HG03095 (cell line): Measurements from ENCODE around the gene ZC3H12C.

Experiments
- ATAC-seq: cut with Tn5 transposase; IDR thresholded peaks from one replicate; pipeline ENCODE4 v1.9.1; 2021; ENCODE audit warnings: moderate library complexity; ENCODE audit not compliant: unreplicated experiment

The ZC3H12C gene

DNA sequence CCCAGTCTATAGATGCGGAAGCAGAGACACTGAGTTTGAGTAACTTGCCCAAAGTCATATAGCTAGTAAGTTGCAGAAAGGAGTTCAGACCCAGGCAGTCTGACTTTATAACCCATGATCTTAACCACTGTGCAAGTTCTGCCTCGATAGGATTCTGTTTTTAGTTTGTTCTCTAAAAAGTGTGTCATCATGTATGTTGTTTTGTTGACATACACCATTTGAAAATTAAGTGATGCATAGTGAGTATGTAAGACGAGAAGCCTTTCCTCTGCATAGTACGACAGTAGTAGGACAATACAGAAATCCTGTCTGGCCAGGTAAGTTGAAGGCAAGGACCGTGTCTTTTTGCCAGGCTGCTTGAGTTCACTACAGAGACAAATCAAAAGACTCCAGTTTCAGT is 3.3 kb downstream of the ZC3H12C start:
- ATAC-seq, result no peak

- ATAC-seq, result no peak
Measured at GRCh38 chr11:110097459-110098012, 4.3 kb downstream of the ZC3H12C start.

DNA sequence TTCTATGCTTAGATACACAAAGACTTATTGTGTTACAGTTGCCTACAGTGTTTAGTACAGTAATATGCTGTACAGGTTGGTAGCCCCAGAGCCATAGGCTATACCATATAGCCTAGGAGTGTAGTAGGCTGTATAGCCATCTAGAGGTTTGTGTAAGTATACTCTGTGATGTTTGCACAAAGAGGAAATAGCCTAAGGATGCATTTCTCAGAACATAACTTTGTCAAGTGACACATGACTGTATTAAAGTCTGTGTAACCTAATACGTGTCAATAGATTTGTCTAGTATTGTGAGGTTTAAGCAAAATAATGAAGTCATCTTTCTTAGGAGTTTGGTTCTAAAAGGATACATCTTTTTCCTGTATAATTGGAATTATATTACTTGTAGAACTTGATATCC is 5.5 kb downstream of the ZC3H12C start:
- peak; percentile 55 for ATAC-seq

DNA sequence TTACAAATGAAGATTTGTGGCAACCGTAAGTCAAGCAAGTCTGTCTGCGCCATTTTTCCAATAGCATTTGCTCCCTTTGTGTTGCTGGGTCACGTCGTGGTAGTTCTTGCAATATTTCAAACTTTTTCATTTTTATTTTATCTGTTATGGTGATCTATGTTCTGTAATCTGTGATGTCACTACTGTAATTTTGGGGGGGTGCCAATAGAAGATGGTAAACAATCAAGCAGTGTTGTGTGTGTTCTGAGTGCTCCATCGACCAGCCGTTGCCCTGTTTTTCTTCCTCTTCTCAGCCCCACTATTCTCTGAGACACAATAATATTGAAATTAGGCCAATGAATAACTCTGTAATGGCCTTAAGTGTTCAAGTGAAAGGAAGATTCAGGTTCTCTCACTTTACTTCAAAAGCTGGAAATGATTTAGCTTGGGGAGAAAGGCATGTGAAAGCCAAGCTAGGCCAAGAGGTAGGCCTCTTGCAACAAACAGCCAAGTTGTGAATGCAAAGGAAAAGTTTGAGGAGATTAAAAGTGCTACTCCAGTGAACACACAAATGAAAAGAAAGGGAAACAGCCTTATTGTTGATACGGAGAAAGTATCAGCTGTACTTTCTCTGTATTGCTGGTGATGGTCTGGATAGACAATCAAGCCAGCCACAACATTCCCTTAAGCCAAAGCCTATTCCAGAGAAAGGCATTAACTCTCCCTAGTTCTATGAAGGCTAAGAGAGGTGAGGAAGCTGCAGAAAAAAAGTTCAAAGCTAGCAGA is 7.5 kb downstream of the ZC3H12C start:
- ATAC-seq, result no peak

GRCh38 chr11:110106713-110107274 is 13.6 kb downstream of the ZC3H12C start:
- no peak for ATAC-seq

DNA sequence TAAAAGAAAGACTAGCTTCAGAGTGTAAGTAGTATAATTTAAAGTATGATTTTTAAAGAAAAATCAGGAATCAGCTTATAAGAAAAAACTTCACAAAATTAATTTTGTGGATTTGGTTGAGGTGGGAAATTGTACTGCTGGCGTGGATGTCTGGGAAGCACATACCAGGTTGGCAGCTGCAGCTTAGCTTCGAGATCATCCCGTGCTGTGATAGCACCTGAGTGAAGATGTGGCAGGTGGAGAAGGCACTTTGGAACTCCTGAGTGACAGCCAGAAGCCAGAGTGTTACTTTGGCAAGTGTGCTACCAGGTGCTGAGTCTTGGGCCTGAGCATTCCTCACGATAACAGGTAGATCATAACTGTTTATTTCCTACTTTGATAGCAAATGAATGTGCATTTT is 17.7 kb downstream of the ZC3H12C start:
- no peak for ATAC-seq

DNA sequence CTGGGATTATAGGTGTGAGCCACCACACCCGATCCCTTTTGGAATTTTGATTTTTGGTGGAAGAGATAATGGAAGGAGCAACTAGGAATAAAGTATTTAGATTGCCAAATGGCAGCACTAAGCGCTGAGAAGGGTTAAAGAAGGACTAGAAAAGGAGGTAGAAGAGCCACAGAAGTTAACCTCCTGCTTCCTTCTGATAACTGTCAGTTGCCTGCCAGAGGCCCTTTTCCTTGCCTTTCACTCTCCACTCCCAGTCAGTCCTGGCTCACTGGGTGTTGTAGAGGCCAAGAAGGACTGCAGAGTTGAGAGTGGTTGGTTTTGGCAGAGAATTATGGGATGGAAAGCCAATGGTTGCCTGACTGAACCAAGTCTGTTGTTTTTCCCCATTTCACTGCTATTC is 19.3 kb downstream of the ZC3H12C start:
- no peak for ATAC-seq

DNA sequence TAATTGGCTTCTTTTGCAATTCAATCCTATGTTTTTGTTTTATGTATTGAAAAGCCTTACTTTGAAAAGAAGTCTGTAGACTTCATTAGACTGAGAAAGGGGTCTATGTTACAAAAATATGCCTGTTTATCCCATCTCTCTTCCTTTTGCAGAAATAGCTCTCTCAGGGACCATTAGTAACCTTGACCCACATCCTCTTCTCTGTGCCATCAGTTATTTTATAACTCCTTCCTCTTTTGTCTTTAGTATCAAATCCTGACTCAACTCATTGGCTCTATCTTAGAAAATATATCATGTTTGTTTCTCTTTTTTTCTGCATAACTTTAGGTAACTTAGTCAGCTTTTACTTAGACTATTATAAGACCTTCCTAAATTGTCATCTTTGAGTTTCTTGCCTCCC is 20.3 kb downstream of the ZC3H12C start:
- ATAC-seq, result no peak

DNA sequence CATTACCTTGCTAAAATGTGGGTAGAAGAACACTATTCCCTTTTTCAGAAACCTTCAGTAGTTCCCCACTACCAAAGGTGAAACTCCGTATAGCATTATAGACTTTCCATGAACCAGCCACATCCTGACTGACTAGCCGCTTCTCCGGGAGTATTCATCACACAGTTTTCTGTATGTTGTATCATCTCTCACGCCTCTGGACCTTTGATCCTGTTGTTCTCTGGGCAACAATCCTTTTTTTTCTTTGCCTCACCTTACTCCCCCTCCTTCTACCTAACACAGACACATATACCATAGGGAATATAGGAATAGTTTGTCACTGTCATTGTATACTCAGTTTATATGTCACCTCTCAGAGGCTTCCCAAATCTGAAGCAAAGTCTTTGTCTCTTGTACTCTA is 20.8 kb downstream of the ZC3H12C start:
- ATAC-seq, result no peak

- ATAC-seq, result no peak
Measured at GRCh38 chr11:110119317-110119716, 26.1 kb downstream of the ZC3H12C start.

DNA sequence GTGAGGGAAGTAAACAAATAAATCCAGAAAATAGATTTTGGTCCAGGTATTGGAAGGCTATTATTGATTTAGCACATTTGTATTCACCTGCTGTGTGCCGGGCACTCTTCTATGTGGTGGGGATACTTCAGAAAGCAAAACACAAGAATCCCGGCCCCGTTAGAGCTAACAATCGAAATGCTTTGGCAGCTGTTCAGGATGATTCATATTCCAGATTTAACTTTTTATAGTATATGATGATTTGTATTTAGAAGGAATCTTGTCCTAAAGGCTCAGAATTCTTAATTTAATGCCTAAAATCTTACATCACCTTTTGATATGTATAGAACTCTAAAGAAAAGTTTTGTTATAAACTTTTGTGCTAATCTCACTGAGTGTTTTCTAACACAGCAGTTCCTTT is 28.0 kb downstream of the ZC3H12C start:
- ATAC-seq, result no peak

- ATAC-seq, result no peak
Measured at GRCh38 chr11:110123003-110123402, 29.8 kb downstream of the ZC3H12C start.

GRCh38 chr11:110124605-110125004 is 31.4 kb downstream of the ZC3H12C start:
- ATAC-seq, result no peak

- no peak for ATAC-seq
Measured at GRCh38 chr11:110125632-110126031, 32.4 kb downstream of the ZC3H12C start.

DNA sequence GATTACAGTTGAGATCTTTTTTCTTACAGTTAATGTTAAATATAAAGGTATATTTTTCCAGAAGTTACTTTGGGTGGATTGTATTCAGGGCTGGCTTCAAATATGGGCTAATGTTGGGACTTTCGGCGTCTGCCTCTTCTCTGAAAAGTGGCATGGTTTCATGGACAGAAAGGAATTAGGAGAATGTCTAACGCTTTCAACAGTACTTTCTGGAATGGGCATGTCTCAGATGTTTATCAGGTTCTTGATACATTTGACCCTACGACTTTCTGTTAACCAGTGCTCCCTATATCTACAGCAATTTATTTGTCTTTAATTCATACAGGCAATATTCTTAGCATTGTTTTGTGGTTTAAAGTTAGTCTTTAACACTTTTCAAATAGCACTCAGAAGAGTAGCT is 33.7 kb downstream of the ZC3H12C start:
- ATAC-seq, result no peak

- no peak for ATAC-seq
Measured at GRCh38 chr11:110128161-110128560, 35.0 kb downstream of the ZC3H12C start.

DNA sequence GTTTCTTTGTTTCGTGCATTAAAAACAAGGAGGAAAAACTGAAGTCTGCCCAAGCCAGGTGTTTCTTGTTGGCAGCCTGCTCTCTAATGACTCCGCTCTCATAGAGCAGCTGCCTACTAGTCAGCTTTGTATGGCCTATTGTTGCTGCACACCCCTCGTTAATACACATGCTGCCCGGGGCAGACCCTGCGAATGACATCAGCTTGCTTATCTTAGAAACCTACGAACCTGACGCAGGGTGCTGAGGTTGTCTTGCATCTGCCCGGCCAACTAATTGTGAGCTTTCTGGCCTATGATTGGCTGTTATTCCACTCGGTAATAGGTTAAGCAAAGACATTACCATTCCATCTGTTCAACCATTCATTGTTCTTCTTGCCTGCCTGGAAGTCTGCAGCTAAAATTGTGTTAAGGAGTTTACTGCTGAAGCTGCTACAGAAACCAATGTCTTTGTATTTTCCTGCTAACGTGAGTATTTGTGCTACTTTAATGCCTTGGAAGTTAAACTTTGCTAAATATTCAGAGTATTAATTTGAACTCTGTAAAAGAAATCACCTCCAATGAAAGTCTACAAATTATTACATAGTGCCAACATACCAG is 37.5 kb downstream of the ZC3H12C start:
- ATAC-seq, result no peak

- ATAC-seq, result no peak
Measured at GRCh38 chr11:110131386-110132123, 38.4 kb downstream of the ZC3H12C start.

DNA sequence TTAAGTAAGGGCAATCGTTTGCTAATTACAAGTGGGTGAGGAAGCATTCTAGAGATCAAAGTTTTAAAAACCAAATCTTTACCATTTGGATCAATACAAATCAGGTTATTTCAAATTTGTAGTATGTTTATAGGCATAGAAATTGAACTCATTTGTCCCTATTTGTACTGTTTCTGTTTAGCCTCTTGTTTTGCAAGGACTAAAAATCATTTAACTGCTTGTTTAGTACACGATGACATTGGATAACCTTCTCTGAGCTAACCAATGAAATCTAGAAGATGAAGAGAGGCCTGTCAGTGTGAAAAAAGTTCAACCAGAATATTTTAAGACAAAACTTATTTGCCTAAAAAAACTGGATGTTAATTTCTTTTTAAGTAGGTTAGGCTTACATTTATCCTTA is 40.0 kb downstream of the ZC3H12C start:
- ATAC-seq, result no peak

GRCh38 chr11:110134110-110134509 is 40.9 kb downstream of the ZC3H12C start:
- ATAC-seq, result no peak

- no peak for ATAC-seq
Measured at GRCh38 chr11:110141812-110142211, 48.6 kb downstream of the ZC3H12C start.
